HG03139 (cell line): ENCODE results near the gene DOCK10.
"Not testable (repeated sequence)": the region's sequence is repeated elsewhere in the genome, so short reads cannot be mapped to it uniquely, and the experiment has no call there.

Source experiments
- ATAC-seq: cut with Tn5 transposase; IDR thresholded peaks from one replicate; pipeline ENCODE4 v1.9.1; 2021; ENCODE audit not compliant: unreplicated experiment

DOCK10 gene

GRCh38 chr2:224925061-224925809 lies 117.0 kb downstream of the DOCK10 start:
- ATAC-seq: no peak

GRCh38 chr2:224924631-224925030 lies 117.6 kb downstream of the DOCK10 start:
- no peak for ATAC-seq

GRCh38 chr2:224922142-224922727 lies 120.0 kb downstream of the DOCK10 start:
- ATAC-seq: peak; percentile 71

GRCh38 chr2:224919472-224920110 lies 122.7 kb downstream of the DOCK10 start:
- no peak for ATAC-seq

GRCh38 chr2:224918626-224919471 lies 123.4 kb downstream of the DOCK10 start:
- no peak for ATAC-seq

- not testable (repeated sequence) for ATAC-seq
These were observed 125.0 kb downstream of the DOCK10 start for GRCh38 chr2:224917246-224917645.

- no peak for ATAC-seq
These were observed 127.1 kb downstream of the DOCK10 start for GRCh38 chr2:224915136-224915535.

- no peak for ATAC-seq
These were observed 131.7 kb downstream of the DOCK10 start for GRCh38 chr2:224910574-224910925.

GRCh38 chr2:224909885-224910573 lies 132.2 kb downstream of the DOCK10 start:
- ATAC-seq: no peak

GRCh38 chr2:224908818-224909217 lies 133.4 kb downstream of the DOCK10 start:
- ATAC-seq: no peak

GRCh38 chr2:224904381-224904780 lies 137.9 kb downstream of the DOCK10 start:
- ATAC-seq: no peak

- ATAC-seq: no peak
These were observed 138.6 kb downstream of the DOCK10 start for GRCh38 chr2:224903621-224904020.

- no peak for ATAC-seq
These were observed 141.1 kb downstream of the DOCK10 start for GRCh38 chr2:224901121-224901676.

GRCh38 chr2:224895377-224895776 lies 146.9 kb downstream of the DOCK10 start:
- ATAC-seq: no peak

GRCh38 chr2:224894356-224894755 lies 147.9 kb downstream of the DOCK10 start:
- peak; percentile 91 for ATAC-seq

GRCh38 chr2:224893848-224894247 lies 148.4 kb downstream of the DOCK10 start:
- ATAC-seq: no peak

GRCh38 chr2:224892574-224893204 lies 149.6 kb downstream of the DOCK10 start:
- ATAC-seq: no peak

- ATAC-seq: no peak
These were observed 151.9 kb downstream of the DOCK10 start for GRCh38 chr2:224890372-224890771.

- ATAC-seq: no peak
These were observed 155.1 kb downstream of the DOCK10 start for GRCh38 chr2:224887141-224887540.
